Measurements from ENCODE around the gene AOAH. TPM values are rescaled to one million over a fixed set of nuclear protein-coding genes. Genes with fewer than 3 reads are reported as not detected.

Gene AOAH, protein sequence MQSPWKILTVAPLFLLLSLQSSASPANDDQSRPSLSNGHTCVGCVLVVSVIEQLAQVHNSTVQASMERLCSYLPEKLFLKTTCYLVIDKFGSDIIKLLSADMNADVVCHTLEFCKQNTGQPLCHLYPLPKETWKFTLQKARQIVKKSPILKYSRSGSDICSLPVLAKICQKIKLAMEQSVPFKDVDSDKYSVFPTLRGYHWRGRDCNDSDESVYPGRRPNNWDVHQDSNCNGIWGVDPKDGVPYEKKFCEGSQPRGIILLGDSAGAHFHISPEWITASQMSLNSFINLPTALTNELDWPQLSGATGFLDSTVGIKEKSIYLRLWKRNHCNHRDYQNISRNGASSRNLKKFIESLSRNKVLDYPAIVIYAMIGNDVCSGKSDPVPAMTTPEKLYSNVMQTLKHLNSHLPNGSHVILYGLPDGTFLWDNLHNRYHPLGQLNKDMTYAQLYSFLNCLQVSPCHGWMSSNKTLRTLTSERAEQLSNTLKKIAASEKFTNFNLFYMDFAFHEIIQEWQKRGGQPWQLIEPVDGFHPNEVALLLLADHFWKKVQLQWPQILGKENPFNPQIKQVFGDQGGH
- total RNA-seq (3.7 TPM), polyA plus RNA-seq (ENCODE audit: insufficient read depth in 1 of 8, insufficient read length in 8 of 8, low replicate concordance in 1 of 8) (1 to 10 TPM; 2.4 to 4.4 (median 3.3) TPM)
- long read RNA-seq, donor 1, partial matches to known transcripts, result 0 of 1 reads
- long read RNA-seq, donor 1, other reads (novel, unspliced or antisense), result 0 of 1 reads
- long read RNA-seq, donor 2, result 0 reads
- long read RNA-seq, donor 3, result 0 reads
- long read RNA-seq, donor 4, partial matches to known transcripts, result 0 of 1 reads
- long read RNA-seq, donor 4, other reads (novel, unspliced or antisense), result 0 of 1 reads
- long read RNA-seq, donor 5, partial matches to known transcripts, result 0 of 4 reads
- long read RNA-seq, donor 5, other reads (novel, unspliced or antisense), result 0 of 4 reads
- long read RNA-seq, donor 6, result 0 reads
- long read RNA-seq, donor 7, result 0 reads
- long read RNA-seq, donor 8, result 0 reads
- long read RNA-seq, donor 9, result 0 reads
- long read RNA-seq, donor 10, result 0 reads
- long read RNA-seq, donor 11, result 0 reads

DNA sequence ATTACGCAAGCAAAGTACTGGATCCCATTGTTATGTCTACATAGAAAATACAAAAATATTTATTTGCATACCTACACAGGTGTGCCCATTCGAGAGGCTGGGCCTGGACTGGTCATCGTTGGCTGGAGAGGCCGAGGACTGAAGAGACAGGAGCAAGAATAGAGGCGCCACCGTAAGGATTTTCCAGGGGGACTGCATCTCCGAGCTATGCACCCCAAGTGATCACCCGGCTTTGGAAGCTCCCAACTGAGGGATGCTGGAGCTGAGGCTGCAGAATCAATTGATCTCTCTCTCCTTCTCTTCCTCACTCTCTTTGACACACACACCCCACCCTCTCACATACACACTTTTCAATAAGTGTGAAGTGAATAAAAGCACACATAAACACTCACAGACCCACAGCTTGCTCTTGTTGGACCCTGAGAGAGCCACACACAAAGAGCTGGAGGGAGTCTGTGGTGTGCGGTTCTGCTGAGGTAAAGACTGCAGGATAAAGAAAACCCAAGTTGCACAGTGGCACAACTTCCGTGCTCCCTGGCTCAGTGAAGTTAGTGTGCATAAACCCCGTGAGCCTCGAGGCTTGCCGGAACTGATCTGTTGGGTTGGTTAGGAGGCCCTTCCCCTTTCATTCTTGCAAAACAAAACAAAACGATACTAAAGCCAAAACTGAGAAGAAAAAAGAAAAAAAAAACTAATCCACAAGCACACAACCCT is at the start of gene AOAH:
Gene AOAH, minus strand, starts transcription at position 544 of the 714 bp plus-strand sequence. Its CDS starts 346 bp downstream, at position 198.
- DNase-seq, result peak; percentile 68
- Histone ChIP-seq H3K27me3 (ENCODE audit: control insufficient read depth, insufficient read depth, low read length) (no peaks in the 10 kb centered on the region), H3K4me3 (ENCODE audit: low read length) (peak within 1 kb of the TSS; percentile 23), H3K36me3 (ENCODE audit: control insufficient read depth, insufficient read depth, low read length) (no peaks in the 10 kb centered on the region), H3K4me1 (ENCODE audit: control insufficient read depth, insufficient read depth, low read length) (peaks cover 2% of the 10 kb centered on the region), H3K9me3 (replicated peaks; ENCODE audit: control insufficient read depth, low read depth, low read length) (no peaks in the 10 kb centered on the region), H3K27ac (ENCODE audit: low read length) (peak within 1 kb of the TSS; percentile 6)
- WGBS (ENCODE audit: insufficient coverage), result 91% methylated on average over 6 of the region's 14 CpGs

DNA sequence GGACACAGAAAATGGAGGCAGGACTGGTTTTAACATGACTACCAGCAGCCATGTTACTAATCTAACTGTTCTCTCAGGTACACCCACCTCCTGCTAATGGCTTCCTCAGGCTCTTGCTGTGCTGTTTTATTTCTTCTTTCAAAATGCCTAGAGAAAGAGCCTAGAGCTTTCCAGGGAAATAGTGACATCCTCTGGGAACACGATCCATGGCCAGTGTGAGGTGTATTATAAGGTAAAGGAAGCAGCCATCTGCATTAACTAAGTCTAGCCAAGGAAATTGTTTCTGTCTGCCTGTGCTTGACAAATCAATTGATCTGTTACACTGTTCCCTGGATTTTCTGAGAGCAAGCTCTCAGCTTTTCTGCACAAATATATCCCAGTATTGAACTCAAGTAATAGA is 42.2 kb upstream of the AOAH start:
- Histone ChIP-seq H3K27ac (ENCODE audit: low read length) (no peak overlapping the region), H3K27me3 (ENCODE audit: control insufficient read depth, insufficient read depth, low read length) (no peaks in the 10 kb centered on the region), H3K4me3 (ENCODE audit: low read length) (no peak overlapping the region), H3K9me3 (replicated peaks; ENCODE audit: control insufficient read depth, low read depth, low read length) (no peaks in the 10 kb centered on the region), H3K36me3 (ENCODE audit: control insufficient read depth, insufficient read depth, low read length) (no peaks in the 10 kb centered on the region), H3K4me1 (ENCODE audit: control insufficient read depth, insufficient read depth, low read length) (peaks cover 7% of the 10 kb centered on the region)
- DNase-seq, result no peak
- WGBS (ENCODE audit: insufficient coverage), result no CpG with 5 or more reads among the region's 1 CpG

DNA sequence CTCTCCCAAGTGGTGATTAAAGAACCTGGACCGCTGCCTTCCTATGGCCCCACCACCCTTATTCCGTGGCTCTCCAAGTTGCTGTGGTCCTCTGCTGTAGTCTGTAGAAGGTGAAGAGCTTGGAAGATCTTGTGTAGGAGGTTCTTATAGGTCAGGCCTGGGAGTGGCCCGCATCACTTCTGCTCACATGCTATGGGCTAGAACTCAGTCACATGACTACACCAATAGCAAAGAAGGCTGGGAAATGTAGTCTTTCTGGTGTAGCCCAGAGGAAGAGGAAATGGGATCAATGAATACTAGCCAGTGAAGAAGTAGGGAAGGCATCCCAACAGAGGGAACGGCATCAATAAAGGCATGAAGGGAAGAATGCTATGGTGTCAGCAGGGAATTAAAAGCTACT is 41.3 kb upstream of the AOAH start:
- no peaks in the 10 kb centered on the region for H3K9me3 ChIP-seq (replicated peaks; ENCODE audit: control insufficient read depth, low read depth, low read length)
- no peak overlapping the region for H3K27ac ChIP-seq (ENCODE audit: low read length)
- DNase-seq, result no peak
- H3K4me3 ChIP-seq (ENCODE audit: low read length), result no peak overlapping the region
- H3K27me3 ChIP-seq (ENCODE audit: control insufficient read depth, insufficient read depth, low read length), result peaks cover 2% of the 10 kb centered on the region
- peaks cover 14% of the 10 kb centered on the region for H3K4me1 ChIP-seq (ENCODE audit: control insufficient read depth, insufficient read depth, low read length)
- no peaks in the 10 kb centered on the region for H3K36me3 ChIP-seq (ENCODE audit: control insufficient read depth, insufficient read depth, low read length)
- 0% methylated on average over 1 of the region's 4 CpGs for WGBS (ENCODE audit: insufficient coverage)

DNA sequence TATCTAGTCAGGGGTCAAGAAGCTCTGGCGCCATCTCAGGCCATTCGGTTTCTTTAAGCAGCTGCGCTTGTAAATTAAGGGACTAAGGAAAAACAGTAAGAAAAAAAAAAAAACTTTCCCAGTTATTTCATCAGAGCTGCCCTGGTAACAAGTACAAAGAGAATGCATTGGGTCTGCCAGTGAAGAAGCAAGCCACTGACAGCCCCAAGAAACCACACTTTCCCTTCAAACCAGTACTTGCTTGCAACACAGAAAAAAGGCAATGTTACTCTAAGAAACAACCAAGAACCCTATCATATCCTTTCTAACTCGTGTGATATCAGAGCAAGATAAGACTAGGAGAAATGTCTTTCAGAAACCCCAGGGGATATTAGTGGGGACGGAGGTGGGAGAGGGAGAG is 40.6 kb upstream of the AOAH start:
- no peak overlapping the region for H3K27ac ChIP-seq (ENCODE audit: low read length)
- DNase-seq, result no peak
- H3K36me3 ChIP-seq (ENCODE audit: control insufficient read depth, insufficient read depth, low read length), result no peaks in the 10 kb centered on the region
- no CpG with 5 or more reads among the region's 5 CpGs for WGBS (ENCODE audit: insufficient coverage)
- H3K4me3 ChIP-seq (ENCODE audit: low read length), result no peak overlapping the region
- H3K4me1 ChIP-seq (ENCODE audit: control insufficient read depth, insufficient read depth, low read length), result peaks cover 16% of the 10 kb centered on the region
- peaks cover 2% of the 10 kb centered on the region for H3K27me3 ChIP-seq (ENCODE audit: control insufficient read depth, insufficient read depth, low read length)
- H3K9me3 ChIP-seq (replicated peaks; ENCODE audit: control insufficient read depth, low read depth, low read length), result no peaks in the 10 kb centered on the region

DNA sequence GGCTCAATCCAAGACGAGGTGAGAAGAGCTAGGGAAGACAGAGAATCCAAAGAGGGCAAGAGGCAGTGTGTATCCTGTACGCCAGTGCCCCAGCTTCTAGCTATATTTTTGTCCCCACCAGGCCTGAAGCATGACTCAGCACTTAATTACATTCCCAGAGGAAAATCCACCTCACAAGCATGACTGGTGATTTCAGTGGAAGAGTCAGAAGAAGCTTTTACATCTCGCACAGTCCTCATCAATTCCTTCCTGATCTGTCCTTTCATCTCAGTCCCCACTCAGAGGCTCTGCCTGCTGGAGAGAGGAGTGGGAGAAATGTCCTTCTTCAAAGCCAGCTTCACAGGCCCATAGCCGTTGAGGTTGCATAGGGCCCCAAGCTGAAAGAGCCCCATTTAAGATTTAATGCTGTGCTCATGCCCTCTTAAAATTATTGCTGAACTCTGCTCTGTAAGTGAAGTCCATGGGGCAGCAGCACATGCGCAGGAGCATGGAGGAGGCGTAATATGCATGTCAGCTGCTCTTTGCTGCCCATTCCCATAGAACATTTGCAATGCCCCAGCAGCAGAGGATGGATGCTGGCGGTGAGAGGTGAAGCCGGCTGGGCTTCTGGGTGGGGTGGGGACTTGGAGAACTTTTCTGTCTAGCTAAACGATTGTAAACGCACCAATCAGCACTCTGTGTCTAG is 39.0 kb upstream of the AOAH start:
- H3K27me3 ChIP-seq (ENCODE audit: control insufficient read depth, insufficient read depth, low read length), result peaks cover 2% of the 10 kb centered on the region
- H3K36me3 ChIP-seq (ENCODE audit: control insufficient read depth, insufficient read depth, low read length), result no peaks in the 10 kb centered on the region
- no peak overlapping the region for H3K27ac ChIP-seq (ENCODE audit: low read length)
- H3K4me1 ChIP-seq (ENCODE audit: control insufficient read depth, insufficient read depth, low read length), result peaks cover 19% of the 10 kb centered on the region
- 89% methylated on average over 7 of the region's 10 CpGs for WGBS (ENCODE audit: insufficient coverage)
- no peaks in the 10 kb centered on the region for H3K9me3 ChIP-seq (replicated peaks; ENCODE audit: control insufficient read depth, low read depth, low read length)
- H3K4me3 ChIP-seq (ENCODE audit: low read length), result no peak overlapping the region
- DNase-seq, result no peak

DNA sequence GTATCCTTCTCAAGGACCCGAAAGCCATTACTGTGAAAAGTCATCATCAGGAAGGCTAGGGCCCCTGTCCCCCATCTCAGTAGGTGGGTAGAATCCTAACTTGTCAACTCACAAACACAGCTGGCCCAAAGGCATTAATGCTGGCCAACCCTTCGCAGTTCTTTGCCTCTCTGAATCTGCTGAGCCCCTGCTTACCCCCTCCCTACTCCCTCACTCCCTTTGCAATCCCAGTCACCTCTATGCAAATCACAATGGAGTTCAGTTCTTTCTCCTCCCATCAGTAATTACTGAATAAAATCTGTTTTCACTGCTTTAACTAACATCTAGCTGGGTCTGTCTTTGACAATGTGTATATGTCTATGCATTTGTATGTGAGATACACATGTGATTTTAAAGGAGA is 38.1 kb upstream of the AOAH start:
- H3K9me3 ChIP-seq (replicated peaks; ENCODE audit: control insufficient read depth, low read depth, low read length), result no peaks in the 10 kb centered on the region
- no peaks in the 10 kb centered on the region for H3K36me3 ChIP-seq (ENCODE audit: control insufficient read depth, insufficient read depth, low read length)
- DNase-seq, result no peak
- 79% methylated on average over 2 of the region's 2 CpGs for WGBS (ENCODE audit: insufficient coverage)
- peaks cover 19% of the 10 kb centered on the region for H3K4me1 ChIP-seq (ENCODE audit: control insufficient read depth, insufficient read depth, low read length)
- no peak overlapping the region for H3K27ac ChIP-seq (ENCODE audit: low read length)
- H3K27me3 ChIP-seq (ENCODE audit: control insufficient read depth, insufficient read depth, low read length), result peaks cover 2% of the 10 kb centered on the region
- H3K4me3 ChIP-seq (ENCODE audit: low read length), result no peak overlapping the region

DNA sequence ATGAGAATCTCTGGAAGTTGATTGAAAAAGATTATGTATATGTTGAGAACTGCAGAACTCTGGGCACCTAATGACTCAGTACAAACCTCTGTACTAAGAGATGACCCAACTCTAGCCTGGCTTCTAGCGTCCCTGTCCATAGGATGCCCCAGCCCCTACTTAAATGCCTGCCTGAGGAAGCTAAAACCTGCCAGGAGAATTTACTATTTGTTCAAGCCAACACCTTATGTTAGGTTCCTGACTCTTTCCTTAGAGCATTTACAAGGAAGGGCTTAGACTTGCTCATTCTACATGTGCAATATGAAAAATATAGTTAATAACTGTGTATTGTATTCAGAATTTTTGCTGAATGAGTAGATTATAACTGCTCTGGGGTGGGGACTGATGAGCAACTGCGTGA is 37.5 kb upstream of the AOAH start:
- Histone ChIP-seq H3K27ac (ENCODE audit: low read length) (no peak overlapping the region), H3K27me3 (ENCODE audit: control insufficient read depth, insufficient read depth, low read length) (peaks cover 2% of the 10 kb centered on the region), H3K9me3 (replicated peaks; ENCODE audit: control insufficient read depth, low read depth, low read length) (no peaks in the 10 kb centered on the region), H3K4me3 (ENCODE audit: low read length) (no peak overlapping the region), H3K4me1 (ENCODE audit: control insufficient read depth, insufficient read depth, low read length) (peaks cover 19% of the 10 kb centered on the region), H3K36me3 (ENCODE audit: control insufficient read depth, insufficient read depth, low read length) (no peaks in the 10 kb centered on the region)
- no peak for DNase-seq
- 57% methylated on average over 1 of the region's 2 CpGs for WGBS (ENCODE audit: insufficient coverage)

DNA sequence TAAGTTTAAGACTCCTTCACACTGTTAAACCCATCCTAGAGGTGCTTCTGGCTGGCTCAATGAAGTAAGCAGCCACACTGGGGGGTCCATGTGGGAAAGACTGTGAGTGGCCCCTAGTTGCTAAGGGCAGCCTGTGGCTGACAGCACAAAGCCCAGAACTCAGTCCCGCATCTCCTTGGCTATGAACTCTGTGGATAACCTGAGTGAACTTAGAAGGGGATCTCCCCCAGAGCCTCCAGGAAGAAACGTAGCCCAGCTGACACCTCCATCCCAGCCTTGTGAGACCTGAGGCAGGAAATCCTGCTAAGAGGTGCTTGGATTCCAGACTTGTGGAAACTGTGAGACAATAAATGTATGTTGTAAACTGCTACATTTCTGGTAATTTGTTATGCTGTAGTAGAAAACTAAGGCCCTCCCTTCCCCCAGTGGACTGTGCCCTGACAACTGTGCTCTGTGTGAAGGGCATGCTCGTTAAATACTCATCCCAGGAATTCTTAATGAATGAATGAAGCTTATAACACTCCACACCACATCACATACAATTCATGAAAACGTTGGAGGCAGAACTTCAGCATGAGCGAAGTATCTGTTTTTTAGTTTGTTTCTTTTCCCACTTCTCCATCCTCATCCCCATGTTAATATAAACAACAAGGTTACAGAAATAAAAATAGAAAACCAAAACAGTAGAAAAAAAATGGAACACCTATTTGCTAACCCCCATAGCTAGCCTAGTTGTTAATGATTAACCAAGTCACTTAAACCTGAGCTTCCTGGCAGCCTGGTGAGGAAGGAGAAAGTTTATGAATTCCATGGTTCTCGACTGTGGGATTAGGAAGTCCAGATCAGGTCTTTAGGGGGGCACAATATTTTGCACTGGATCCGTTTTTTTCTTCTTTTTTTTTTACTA is 36.8 kb upstream of the AOAH start:
- peak overlapping the region; percentile 21 for H3K27ac ChIP-seq (ENCODE audit: low read length)
- peaks cover 2% of the 10 kb centered on the region for H3K27me3 ChIP-seq (ENCODE audit: control insufficient read depth, insufficient read depth, low read length)
- DNase-seq, result no peak
- H3K36me3 ChIP-seq (ENCODE audit: control insufficient read depth, insufficient read depth, low read length), result no peaks in the 10 kb centered on the region
- no peak overlapping the region for H3K4me3 ChIP-seq (ENCODE audit: low read length)
- 37% methylated on average over 2 of the region's 7 CpGs for WGBS (ENCODE audit: insufficient coverage)
- H3K9me3 ChIP-seq (replicated peaks; ENCODE audit: control insufficient read depth, low read depth, low read length), result no peaks in the 10 kb centered on the region
- peaks cover 19% of the 10 kb centered on the region for H3K4me1 ChIP-seq (ENCODE audit: control insufficient read depth, insufficient read depth, low read length)

DNA sequence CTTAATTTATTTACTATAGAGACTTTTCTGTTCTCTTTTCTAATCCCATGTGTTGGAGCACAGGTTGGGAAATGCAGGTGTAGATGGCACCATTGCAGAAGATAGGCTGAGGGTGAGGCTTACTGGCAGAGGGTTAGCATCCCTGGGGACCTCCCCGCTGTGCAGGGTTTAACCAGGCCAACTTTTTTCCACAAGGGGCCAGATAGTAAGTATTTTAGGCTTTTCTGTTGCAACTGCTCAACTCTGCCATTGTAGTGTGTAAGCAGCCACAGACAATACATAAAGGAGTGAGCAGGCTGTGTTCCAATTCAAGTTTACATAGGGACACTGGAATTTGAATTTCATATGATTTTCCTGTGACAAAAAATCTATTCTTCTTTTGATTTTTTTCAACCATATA is 34.6 kb upstream of the AOAH start:
- no CpG with 5 or more reads among the region's 1 CpG for WGBS (ENCODE audit: insufficient coverage)
- no peak overlapping the region for H3K27ac ChIP-seq (ENCODE audit: low read length)
- peak; percentile 18 for DNase-seq
- H3K27me3 ChIP-seq (ENCODE audit: control insufficient read depth, insufficient read depth, low read length), result peaks cover 2% of the 10 kb centered on the region
- H3K9me3 ChIP-seq (replicated peaks; ENCODE audit: control insufficient read depth, low read depth, low read length), result no peaks in the 10 kb centered on the region
- no peaks in the 10 kb centered on the region for H3K36me3 ChIP-seq (ENCODE audit: control insufficient read depth, insufficient read depth, low read length)
- H3K4me3 ChIP-seq (ENCODE audit: low read length), result no peak overlapping the region
- peaks cover 19% of the 10 kb centered on the region for H3K4me1 ChIP-seq (ENCODE audit: control insufficient read depth, insufficient read depth, low read length)
